Choroid plexus epithelial cell (primary cell): ENCODE data around the gene RNF6.

ENCODE experiments used
- DNase-seq: peaks from one replicate; pipeline ENCODE4 v3.0.0-alpha.2; 2010; ENCODE audit warnings: low read depth
- H3K4me3 ChIP-seq: 2 replicates; pipeline ENCODE4 v1.5.1; 2011; ENCODE audit warnings: low read depth, mild to moderate bottlenecking, control low read depth, low read length, moderate library complexity
- CTCF ChIP-seq: conservative IDR thresholded peaks from 2 replicates; pipeline ENCODE4 v1.5.1; 2011; ENCODE audit warnings: low read depth, mild to moderate bottlenecking, control low read depth, inconsistent platforms, low read length, moderate library complexity

RNF6 gene

GRCh38 chr13:26163812-26164211 is 58.3 kb downstream of the RNF6 start:
- TF ChIP-seq CTCF: no peak
- H3K4me3 ChIP-seq: no peak overlapping the region
- no peak for DNase-seq
